T-helper 1 cell (primary cell): Measurements from ENCODE around the gene UBL5.

Source experiments
- DNase-seq, 5 donors: peaks; one replicate each; pipeline ENCODE4 v3.0.0-alpha.2; 2012 to 2020

Gene UBL5

GRCh38 chr19:9856609-9857008 is 28.9 kb downstream of the UBL5 start:
- no peak for DNase-seq

GRCh38 chr19:9857076-9857721 is 29.5 kb downstream of the UBL5 start:
- DNase-seq: no peak

GRCh38 chr19:9857920-9858746 is 30.4 kb downstream of the UBL5 start:
- DNase-seq: peak in 1 of 5 donors; percentile 73

- DNase-seq: no peak
Observed at GRCh38 chr19:9858766-9859165, 31.0 kb downstream of the UBL5 start.

- no peak for DNase-seq
Observed at GRCh38 chr19:9860407-9860806, 32.7 kb downstream of the UBL5 start.

GRCh38 chr19:9861503-9861902 is 33.8 kb downstream of the UBL5 start:
- no peak for DNase-seq

GRCh38 chr19:9862938-9863337 is 35.2 kb downstream of the UBL5 start:
- peak in 1 of 5 donors; percentile 54 for DNase-seq

- no peak for DNase-seq
Observed at GRCh38 chr19:9863759-9864158, 36.0 kb downstream of the UBL5 start.

- DNase-seq: peak in 3 of 5 donors; percentile 22 to 62 (median 40)
Observed at GRCh38 chr19:9865732-9866501, 38.2 kb downstream of the UBL5 start.

- no peak for DNase-seq
Observed at GRCh38 chr19:9868983-9869617, 41.4 kb downstream of the UBL5 start.

- DNase-seq: no peak
Observed at GRCh38 chr19:9871626-9872338, 44.1 kb downstream of the UBL5 start.

- DNase-seq: no peak
Observed at GRCh38 chr19:9872618-9873242, 45.0 kb downstream of the UBL5 start.

GRCh38 chr19:9875031-9875627 is 47.4 kb downstream of the UBL5 start:
- no peak for DNase-seq

- no peak for DNase-seq
Observed at GRCh38 chr19:9875796-9876195, 48.1 kb downstream of the UBL5 start.

- no peak for DNase-seq
Observed at GRCh38 chr19:9877780-9878510, 50.2 kb downstream of the UBL5 start.

- no peak for DNase-seq
Observed at GRCh38 chr19:9878511-9879196, 50.9 kb downstream of the UBL5 start.
